Esophagus mucosa (tissue), 1 donor: ENCODE data around the gene KDM2A. TPM values are rescaled to one million over a fixed set of nuclear protein-coding genes. Genes with fewer than 3 reads are reported as not detected.
A peak's percentile ranks its signal among the peaks of the same experiment; 100 is the strongest.

Source experiments
- ATAC-seq: fragments of 200-7000 bp; cut with Tn5 transposase; one replicate; pipeline ENCODE4 v1.9.1; 2020
- total RNA-seq: library from RNA; stranded (reverse); gene quantifications from one replicate; pipeline ENCODE4 v1.2.4, GENCODE V29; 2023
- donor health status: DM: yes; HTN: yes; CAD: no.

The KDM2A gene
- total RNA-seq, 1 donor from 2014 or later = 67.2 TPM

DNA sequence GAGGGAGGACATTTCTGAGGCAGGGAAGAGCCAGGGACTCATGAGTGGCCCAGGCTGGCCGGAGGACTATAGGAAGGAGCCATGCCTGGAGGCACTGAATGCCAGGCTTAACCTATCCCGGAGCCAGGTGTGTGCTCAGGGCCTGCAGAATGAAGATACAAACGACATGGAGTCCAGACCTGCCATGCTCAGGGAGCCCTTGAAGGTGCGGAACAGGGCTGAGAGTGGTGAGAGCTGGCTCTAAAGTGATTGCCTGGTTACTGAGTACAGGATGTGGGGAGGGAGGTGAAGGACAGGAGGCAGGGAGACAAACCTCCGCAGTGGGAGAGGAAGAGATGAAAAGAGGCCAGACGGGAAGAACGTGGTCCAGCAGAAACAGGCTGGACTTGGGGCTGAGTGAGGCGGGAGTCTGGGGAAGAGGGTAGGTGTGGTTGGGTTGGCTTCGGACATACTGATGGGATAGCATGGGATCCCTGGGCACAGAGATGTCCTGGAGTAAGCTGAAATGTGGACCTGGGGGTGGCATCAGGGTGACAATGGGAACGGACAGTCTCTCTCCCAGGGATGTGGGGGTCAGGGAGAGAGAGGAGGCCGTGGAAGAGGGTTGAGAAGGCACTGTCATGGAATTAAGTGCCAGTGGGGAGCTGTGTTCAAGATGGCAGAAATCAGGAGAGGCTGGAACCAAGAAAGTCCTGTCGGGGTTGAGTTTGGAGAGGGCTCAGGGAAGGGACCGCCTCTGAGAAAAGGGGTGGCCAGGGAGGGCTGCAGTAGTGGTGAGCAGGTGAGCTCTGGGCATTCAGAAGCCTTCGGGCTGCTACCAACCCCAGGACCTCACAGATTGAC is 168.5 kb downstream of the KDM2A start:
- ATAC-seq = no peak

DNA sequence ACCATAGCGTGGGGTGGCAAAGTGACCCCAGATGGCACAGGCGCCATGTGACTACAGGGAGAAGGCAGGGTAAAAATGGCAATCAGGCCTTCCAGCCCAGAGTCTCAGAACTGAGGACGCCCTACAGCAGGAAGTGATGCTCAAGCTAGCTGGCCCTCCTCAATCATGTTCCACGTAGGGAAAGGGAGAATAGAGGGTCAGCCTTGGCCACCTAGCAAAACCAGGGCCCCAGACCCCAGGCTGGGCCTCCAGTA is 169.1 kb downstream of the KDM2A start:
- no peak for ATAC-seq

DNA sequence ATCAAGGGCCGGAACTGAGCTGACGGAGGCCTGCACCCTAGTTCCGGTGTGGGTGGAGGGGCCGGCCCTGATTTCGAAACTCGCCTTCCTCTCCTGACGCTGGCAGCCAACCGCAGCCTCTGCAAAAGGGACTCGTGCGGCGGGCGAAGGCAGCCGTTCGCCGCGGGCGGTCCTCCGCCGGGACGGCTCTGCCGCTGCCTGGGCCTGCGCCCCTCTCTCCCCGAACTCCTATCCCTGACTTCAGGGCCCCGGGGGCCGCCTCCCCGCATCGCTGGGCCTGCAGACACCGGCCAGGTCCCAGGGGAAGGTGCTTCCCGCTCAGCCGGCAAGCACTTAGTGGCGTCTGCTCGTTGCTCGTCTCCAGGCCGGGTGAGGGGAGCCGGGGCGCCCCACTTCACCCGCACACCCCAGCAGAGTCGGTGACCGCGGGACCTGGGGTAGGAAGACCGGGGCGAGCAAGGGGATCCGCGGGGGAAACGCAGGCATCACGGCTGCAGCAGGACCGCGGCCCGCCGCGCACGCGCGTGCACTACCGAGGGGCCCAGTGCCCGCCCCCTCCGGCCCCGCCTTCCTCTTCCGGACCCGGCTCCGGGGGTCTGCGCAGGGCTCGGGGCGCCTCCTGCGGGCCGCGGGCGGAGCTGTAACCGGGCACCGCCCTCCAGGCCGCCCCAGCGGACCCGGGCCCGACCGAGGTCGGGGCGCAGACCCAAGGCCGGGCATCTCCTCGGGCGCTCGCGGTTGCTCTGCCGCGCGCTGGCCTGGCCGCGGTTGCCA is 169.6 kb downstream of the KDM2A start:
- ATAC-seq = peak; percentile 62

DNA sequence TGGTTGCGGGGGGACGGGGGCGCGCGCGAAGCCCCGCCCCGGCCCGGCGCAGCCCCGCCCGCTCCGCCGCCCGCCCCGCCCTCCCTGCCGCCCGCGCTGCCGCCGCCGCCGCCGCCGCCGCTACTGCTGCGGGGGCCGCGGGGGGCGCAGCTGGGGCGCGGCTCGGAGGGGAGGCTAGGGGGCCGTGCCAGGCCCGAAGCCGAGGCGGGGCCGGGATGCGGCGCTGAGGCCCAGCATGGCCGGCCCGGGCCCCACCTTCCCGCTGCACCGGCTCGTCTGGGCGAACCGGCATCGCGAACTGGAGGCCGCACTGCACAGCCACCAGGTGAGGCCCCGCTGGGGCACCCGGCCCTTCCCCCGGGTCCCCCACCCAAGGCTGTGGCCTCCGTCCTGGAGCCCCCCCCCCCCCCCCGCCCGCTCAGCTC is 170.2 kb downstream of the KDM2A start, which contains the start of gene ANKRD13D:
Gene ANKRD13D (plus strand): TSS at position 78 of the 425 bp plus-strand sequence. CDS start 158 bp downstream, at position 236.
- peak; percentile 50 for ATAC-seq

DNA sequence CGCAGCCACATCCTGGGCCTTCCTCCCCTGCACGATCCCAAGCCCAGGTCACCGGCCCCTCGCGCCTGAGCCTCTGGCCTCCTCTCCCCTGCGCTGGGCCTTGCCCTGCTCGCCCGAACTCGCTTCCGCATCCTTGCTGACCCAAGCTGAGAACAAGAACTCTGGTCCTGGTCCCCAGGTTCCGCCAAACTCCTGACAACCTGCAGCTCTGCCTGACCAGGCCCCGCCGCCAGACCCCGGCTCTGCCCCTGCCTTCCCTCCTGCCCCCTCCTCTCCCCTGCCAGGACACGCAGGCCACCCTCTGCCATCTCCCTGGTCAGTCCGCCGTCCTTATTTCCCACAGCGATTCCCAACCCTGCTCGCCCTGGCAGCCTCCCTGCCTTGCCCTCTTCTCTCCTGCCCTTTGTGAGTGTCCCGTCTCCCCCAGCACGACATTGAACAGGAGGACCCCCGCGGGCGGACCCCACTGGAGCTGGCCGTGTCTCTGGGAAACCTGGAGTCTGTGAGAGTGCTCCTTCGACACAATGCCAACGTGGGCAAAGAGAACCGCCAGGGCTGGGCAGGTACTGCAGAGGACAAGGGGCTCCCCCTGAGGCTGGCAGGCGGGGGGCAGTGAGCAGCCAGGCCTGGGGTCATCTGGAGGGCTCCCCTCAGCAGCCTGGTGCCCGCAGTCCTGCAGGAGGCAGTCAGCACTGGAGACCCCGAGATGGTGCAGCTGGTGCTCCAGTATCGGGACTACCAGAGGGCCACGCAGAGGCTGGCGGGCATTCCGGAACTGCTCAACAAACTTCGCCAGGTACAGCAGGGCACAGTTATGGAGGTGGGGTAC is 170.8 kb downstream of the KDM2A start:
- ATAC-seq = no peak

DNA sequence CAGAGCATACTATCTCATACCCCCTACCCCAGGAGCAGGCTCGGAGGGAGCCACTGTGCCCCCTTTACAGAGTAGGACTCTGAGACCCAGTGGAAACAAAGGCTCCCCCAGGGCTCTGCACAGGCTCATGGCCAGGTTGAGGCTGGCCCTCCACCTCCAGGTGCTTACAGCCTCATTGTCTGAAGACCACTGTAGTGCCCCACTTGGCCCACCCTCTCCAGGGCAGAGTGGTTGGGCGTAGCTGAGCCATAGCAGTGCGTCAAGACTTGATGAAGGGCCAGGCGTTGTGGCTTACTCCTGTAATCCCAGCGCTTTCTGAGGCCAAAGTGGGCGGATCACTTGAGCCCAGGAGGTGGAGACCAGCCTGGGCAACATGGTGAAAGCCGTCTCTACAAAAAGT is 171.7 kb downstream of the KDM2A start:
- peak; percentile 11 for ATAC-seq

DNA sequence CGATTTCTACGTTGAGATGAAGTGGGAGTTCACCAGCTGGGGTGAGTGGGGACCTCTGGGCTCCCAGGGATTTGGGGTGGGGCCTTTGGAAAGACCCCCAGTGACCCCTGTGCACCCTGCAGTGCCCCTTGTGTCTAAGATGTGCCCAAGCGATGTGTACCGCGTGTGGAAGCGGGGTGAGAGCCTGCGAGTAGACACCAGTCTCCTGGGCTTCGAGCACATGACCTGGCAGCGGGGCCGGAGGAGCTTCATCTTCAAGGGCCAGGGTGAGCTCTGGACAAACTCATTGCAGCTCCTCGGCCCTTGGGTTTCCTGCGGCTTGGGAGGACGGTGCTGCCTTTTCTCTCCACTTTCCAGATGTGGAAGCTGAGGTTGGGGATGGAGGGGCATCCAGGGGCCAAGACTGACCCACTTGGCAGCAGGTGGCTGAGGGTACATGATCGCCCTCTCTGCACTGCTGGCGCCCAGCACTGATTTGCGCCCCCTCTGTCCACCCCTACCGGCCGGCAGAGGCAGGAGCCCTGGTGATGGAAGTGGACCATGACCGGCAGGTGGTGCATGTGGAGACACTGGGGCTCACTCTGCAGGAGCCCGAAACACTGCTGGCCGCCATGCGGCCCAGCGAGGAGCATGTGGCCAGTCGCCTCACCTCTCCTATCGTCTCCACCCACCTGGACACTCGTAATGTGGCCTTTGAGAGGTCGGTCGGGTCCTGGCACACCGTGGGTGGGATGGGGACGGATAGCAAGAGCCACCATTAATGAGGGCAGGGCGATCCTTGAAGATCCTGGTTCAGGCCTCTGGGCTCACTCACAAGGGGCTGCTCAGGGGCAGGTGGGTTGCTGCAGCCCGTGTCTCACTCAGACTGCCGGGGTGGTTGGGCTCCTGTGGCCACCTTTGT is 172.7 kb downstream of the KDM2A start:
- no peak for ATAC-seq

DNA sequence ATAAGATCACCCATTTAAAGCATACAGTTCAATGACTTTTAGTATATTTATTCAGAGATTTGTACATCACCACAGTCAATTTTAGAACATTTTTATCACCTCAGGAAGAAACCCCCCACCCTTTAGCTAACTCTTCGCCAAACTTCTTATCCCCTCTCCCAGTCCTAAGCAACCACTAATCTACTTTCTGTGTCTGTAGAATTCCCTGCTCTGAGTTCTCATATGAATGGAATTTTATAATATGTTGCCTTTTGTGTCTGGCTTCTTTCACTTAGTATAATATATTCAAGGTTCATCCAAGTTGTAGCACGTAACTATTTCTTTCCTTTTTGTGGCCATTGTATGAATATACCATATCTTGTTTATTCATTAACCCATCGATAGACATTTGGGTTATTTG is 173.6 kb downstream of the KDM2A start:
- ATAC-seq = no peak

DNA sequence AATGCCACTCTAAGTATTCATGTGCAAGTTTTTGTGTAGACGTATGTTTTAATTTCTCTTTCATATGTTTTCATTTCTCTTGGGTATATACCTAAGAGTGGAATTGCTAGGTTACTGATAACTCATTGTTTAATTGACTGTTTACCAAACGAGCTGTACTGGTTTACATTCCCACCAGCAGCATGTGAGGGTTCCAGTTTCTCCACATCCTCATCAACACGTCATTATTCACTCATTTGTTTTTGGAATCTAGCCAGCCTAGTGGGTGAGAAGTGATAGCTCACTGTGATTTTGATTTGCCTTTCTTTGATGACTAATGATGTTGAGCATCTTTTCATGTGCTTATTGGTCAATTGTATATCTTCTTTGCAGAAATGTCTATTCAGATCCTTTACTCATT is 174.0 kb downstream of the KDM2A start:
- ATAC-seq = peak; percentile 50

DNA sequence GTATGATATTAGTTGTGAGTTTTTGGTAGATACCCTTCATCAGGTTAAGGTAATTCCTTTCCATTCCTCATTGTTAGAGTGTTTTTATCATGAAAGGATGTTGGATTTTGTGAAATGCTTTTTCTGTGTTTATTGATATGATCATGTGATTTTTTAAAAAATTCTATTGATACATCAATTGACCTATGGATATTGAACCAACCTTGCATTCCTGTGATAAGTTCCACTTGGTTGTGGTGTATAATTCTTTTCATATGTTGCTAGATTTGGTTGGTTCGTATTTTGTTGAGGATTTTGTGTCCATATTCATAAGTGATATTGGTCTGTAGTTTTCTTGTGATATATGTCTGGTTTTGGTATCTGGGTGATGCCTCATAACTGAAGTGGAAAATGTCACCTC is 176.8 kb downstream of the KDM2A start:
- no peak for ATAC-seq

DNA sequence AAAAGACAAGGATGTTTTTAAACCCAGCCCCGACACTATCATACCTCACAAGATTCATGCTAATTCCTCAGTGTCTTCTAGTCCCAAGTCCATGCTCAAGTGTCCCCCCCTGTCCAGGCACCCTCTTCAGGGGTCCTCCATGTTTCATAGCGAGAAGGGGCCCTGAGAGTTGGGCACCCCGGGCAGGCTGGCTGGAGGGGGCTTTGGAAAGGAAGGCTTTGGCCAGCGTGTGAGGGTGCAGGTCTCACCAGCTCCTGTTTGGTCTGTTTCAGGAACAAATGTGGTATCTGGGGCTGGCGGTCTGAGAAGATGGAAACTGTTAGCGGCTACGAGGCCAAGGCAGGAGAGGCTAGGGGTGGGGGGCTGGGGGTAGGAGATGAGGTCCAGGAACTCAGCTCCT is 179.7 kb downstream of the KDM2A start:
- ATAC-seq = no peak

DNA sequence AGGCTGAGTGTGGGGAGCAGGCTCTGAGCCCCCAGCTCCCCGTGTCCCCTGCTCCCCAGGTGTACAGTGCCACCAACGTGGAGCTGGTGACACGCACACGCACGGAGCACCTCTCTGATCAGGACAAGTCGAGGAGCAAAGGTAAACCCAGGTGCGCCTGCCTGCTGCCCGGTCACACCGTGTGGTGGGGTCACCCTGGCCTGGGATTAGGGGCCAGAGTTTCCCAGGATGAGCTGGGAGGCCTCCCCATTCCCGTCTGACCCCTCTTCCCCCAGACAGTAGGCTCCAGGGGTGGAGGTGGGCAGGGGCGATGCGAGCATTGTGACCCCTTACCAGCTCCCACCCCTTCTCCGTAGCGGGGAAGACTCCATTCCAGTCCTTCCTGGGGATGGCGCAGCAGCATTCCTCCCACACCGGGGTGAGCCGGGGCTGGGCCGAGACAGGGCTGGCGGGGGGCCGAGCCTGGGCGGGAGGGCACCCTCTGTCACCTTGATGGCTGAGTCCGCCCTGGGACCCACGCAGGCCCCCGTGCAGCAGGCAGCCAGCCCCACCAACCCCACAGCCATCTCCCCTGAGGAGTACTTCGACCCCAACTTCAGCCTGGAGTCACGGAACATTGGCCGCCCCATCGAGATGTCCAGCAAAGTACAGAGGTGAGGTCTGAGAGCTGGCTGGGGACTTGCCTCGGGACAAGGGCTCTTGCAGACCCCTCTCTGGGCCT is 180.6 kb downstream of the KDM2A start:
- ATAC-seq = no peak

DNA sequence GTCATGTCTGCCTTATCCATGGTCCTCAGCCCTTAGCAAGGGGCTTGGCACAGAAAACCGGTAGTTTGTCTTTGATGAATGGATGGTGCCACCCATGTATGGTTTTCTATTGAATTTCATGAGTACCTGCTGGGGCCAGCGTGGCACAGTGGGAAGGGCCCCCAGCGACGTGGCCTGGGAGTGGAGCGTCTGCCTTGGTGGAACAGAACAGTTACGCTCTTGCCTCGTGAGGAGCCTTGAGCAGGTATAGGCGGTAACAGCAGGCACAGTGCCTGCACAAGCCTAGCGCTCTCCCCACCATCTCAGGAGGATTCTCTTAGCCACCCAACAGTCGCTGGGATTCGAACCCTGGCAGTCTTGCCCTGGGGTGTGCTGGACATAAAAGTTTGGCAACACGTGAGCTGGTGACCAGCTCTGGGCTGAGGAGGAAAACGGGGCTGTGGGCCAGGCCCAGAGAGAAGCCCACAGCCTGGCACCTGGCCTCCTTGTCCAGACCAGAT is 181.2 kb downstream of the KDM2A start:
- ATAC-seq = no peak

DNA sequence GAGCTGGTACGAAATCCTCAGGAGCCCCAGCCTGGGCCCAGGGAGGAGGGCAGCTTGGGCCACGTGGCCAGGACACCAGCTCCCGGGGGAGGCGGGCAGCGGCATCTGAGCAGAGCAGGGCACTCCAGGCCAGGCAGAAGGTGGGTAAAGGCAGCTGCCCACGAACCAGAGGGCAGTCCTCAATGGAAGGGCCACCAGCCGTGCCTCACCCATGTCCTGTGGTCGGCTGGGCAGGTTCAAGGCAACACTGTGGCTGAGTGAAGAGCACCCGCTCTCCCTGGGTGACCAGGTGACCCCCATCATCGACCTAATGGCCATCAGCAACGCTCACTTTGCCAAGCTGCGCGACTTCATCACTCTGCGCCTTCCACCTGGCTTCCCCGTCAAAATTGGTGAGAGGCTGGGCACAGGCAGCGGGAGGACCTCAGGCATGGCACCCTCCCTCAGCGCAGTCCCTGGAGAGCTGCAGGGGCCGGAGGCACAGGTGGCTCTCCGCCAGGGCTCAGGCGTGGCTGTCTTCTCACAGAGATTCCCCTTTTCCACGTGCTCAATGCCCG is 181.8 kb downstream of the KDM2A start:
- no peak for ATAC-seq

DNA sequence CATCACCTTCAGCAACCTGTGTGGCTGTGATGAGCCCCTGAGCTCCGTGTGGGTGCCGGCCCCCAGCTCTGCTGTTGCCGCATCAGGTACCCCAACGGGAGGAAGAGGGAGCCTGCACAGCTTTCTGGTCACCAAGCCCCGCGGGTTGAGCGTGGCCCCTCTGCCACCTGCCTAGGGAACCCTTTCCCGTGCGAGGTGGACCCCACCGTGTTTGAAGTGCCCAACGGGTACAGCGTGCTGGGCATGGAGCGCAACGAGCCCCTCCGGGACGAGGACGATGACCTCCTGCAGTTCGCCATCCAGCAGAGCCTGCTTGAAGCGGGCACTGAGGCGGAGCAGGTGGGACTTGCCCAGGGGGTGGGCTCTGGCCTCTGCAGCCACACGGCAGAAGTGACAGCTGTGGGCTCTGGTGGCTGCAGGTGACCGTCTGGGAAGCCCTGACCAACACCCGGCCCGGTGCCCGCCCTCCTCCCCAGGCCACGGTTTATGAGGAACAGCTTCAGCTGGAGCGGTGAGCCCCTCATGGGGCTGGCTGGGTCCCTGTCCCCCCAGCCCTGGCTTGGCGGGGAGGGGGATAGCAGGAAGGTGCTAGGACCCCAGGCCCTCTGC is 182.4 kb downstream of the KDM2A start:
- ATAC-seq = no peak

DNA sequence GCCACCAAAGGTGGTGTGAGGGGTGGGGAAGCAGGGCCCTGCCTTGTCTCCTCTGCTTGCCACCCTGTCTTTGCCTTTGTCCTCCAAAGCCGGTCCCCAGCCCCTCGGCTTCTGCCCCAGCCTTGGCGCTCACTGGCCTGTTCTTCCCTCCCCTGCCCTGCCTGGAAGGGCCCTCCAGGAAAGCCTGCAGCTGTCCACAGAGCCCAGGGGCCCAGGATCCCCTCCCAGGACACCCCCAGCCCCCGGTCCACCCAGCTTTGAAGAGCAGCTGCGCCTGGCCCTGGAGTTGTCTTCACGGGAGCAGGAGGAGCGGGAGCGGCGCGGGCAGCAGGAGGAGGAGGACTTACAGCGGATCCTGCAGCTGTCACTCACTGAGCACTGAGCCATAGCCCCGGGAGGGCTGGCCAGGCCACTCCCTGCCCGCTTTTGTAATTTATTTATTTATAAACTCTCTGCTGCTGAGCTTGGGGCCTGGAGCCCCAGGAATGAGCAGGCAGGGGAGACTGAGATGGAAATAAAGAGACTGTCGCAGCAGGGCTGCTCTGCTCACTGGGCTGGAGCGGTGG is 183.0 kb downstream of the KDM2A start:
- peak; percentile 61 for ATAC-seq

DNA sequence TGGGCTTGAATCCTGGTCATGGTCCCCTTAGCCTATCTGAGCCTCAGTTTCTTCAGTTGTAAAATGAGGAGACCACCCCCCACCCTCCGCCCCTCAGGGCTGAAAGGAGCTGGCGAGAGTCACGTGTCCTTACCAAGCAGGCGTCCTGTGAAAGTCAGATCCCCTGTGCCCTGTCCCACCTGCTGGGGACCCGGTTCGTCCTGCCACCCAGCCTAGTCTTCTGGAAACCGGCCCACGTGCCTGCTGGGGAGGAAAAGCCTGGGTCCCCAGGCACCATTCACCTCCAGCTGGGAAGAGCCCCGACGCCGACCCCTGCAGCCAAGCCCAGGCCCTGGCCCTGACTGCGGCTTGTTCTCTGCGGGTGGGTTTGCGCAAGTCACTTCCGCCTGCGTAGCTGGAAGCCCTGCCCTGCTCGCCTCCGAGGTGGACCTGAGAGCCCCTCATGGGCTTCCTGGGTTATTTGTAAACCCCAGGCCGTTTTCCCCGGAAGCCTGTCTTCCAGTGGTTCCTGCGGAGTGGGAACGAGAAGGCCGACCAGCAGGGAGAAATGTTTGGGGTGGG is 183.6 kb downstream of the KDM2A start:
- peak; percentile 5 for ATAC-seq

DNA sequence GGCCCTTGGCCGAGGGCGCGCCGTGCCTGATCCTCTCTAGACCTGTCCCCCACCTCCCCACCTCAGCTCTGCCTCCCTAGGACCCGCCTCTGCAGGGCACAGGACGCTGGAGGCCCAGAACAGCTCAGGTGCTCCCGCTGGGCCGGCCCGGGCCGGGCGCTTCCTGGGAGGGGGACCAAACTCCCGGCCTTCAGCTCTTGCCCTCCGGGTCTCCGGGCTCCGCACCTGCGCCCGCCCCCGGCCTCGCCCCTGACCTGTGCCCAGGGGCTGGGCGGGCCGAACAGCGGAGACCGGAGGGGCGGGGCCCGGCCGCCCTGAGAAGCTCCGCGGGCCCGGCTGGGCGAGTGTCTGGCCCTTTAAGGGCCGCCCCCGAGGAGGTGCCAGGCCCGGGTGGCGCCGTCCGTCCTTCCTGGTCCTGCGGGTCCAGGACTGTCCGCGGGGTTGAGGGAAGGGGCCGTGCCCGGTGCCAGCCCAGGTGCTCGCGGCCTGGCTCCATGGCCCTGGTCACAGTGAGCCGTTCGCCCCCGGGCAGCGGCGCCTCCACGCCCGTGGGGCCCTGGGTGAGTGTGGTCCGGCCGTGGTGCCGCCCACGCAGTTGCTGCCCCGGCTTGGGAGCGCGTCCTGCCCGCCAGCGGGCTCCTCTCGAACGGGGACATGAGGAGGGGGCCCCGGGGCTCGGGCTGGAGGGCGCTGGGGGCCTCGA is 184.2 kb downstream of the KDM2A start, which contains the start of gene SSH3:
Gene SSH3 (plus strand): TSS at position 399 of the 703 bp plus-strand sequence. CDS start 96 bp downstream, at position 495.
- peak; percentile 73 for ATAC-seq
